HAP-1 (cell line): ENCODE data around the gene CMKLR1.

Experiments
- DNase-seq, 2 experiments: peaks; one replicate each; pipeline ENCODE4 v3.0.0-alpha.2; 2016 to 2020; ENCODE audit warnings: low spot score in 2 of 2
- H3K27me3 ChIP-seq: fragments of 250-450 bp; sonication (Bioruptor Pico); 2 replicates; pipeline ENCODE4 v1.5.1; 2020; ENCODE audit warnings: low read depth, mild to moderate bottlenecking, moderate library complexity
- H3K36me3 ChIP-seq: fragments of 250-450 bp; sonication (Bioruptor Pico); replicated peaks from 2 replicates; pipeline ENCODE4 v1.5.1; 2020; ENCODE audit warnings: mild to moderate bottlenecking
- H3K4me1 ChIP-seq: fragments of 250-450 bp; sonication (Bioruptor Pico); 2 replicates; pipeline ENCODE4 v1.5.1; 2020; ENCODE audit warnings: mild to moderate bottlenecking
- H3K4me3 ChIP-seq: fragments of 250-450 bp; sonication (Bioruptor Pico); 2 replicates; pipeline ENCODE4 v1.5.1; 2020; ENCODE audit warnings: mild to moderate bottlenecking, moderate library complexity
- H3K9me3 ChIP-seq: fragments of 250-450 bp; sonication (Bioruptor Pico); 2 replicates; pipeline ENCODE4 v1.5.1; 2020; ENCODE audit warnings: mild to moderate bottlenecking, moderate library complexity
- in situ Hi-C: fragments of 300-500 bp; cut with MboI; formaldehyde crosslinking; loops from 3 replicates; pipeline ENCODE4 v1.14.3; 2020; ENCODE audit warnings: low sequenced_read_pairs, inconsistent platforms, mixed read lengths

CMKLR1 gene

DNA sequence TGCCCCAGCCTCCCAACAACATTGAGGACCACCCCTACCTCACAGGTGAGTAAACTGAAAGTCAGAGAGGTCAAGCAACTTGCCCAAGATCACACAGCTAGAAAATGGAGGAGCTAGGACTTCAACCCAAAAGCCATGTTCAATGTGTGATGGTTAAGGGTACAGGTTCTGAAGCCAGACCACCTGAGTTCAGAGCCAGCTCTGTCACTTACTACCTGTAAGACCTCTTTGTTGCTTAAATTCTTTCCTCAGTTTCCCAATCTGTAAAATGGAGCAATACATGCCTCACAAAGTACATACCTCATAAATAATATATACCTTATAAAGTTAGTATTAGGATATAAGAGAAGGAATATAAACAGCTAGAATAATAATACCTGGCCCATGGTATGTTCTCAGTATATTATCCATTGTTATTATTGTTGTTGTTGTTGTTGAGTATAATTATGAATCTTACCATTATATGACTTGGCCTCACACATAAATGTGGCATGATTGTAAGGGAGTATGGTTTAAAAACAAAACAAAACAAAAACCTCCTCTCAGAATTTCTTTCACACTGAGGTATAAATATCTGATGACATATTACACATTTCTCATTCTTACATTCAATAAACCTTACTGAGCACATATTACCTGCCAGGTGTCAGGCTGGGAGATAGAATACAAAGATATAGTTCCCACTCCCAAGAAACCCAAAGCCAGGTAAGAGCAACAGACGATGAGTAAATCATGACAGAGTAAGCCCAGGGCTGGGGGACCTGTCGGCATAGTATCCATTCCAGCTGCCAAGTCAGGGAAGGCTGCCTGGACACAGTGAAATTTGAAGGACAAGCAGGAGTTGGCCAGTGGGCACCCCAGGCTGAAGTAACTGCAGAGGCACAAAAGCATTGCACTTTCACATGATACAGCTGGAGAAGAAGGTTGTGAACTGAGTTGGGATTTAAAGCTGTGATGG lies 19.6 kb downstream of the CMKLR1 start:
- in situ Hi-C loops: no loop called here
- Histone ChIP-seq H3K9me3 (no peaks in the 10 kb centered on the region), H3K27me3 (no peaks in the 10 kb centered on the region), H3K4me1 (no peaks in the 10 kb centered on the region), H3K36me3 (no peaks in the 10 kb centered on the region), H3K4me3 (no peak overlapping the region)
- no peak for DNase-seq

DNA sequence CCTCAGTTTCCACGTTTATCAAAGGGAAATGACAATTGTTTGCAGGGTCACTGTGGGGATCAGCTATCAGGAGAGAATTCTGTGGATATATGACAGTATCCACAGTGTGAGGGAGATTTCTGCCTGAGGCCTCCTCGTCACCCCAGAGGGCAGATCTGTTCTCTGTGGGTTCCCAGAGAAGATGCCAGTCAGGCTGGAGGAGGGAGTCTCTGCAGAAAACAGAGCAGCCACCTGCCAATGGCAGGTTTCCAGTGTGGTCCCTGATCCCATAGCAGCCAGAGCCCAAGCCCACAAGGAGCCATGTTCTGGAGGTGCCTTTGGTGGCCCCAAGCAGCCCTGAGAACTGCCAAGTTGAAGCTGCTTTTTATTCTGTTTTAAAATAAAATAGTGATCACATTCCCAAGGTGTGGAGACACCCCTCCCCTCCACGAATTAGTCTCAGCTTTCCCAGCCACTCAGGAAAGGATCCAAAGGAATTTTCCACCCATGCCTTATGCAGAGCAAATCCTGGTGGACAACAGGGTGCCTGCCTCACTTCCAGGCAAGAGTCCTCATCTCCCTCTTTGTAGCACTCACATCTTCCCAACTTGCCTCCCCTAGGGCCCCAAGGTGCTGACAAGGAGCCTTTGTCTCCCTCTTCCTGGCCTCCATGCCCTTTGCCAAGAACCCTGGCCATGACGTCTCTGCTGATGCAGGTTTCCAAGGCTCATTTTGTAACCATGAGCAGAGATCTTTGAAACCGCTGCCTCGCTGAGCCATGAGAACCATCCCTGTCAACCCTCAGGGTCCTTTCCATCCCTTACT lies 20.4 kb downstream of the CMKLR1 start:
- Histone ChIP-seq H3K4me3 (no peak overlapping the region), H3K9me3 (no peaks in the 10 kb centered on the region), H3K4me1 (no peaks in the 10 kb centered on the region), H3K27me3 (no peaks in the 10 kb centered on the region), H3K36me3 (no peaks in the 10 kb centered on the region)
- DNase-seq: no peak
- in situ Hi-C loops: no loop called here

DNA sequence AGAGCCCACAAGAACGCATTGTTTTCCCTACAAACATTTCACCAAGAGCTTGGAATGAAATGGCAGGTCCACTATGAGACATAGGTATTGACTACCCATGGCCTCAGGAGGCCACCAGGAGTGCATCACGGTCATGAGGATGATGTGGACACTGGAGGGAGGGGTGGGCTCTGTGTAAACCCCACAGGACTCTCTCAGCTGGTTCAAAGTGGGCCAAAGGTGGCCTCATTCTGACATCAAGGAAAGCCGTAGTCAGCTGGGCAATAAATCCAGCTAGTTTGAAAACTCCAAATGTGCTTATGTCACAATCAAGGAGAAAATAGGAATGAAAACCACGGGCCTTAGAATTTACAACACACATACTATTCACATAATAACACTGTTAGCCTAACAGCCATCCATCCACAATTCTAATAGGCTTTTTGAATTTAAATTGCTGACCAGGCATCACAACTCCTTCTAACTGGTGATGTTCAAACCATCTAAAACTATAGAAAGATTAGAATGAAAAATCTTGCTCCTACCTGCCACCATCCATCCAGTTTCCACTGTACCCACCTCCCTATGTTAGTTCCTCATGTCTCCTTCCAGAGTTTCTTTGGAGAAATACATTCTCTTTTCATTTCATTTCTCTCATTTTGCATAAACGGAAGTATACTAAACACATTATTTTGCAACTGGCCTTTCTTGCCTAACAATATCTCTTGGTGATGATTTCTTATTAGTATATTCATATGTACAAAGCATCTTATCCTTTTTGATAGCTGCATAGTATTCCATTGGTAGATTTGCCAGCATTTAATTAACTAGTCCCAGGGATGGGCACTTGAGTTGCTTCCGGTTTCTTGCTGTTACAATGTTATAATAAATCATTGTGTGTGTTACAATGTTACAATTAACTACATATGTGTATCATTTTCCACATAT lies 21.5 kb downstream of the CMKLR1 start:
- H3K9me3 ChIP-seq: no peaks in the 10 kb centered on the region
- H3K4me3 ChIP-seq: no peak overlapping the region
- in situ Hi-C loops: no loop called here
- H3K27me3 ChIP-seq: no peaks in the 10 kb centered on the region
- no peak for DNase-seq
- H3K36me3 ChIP-seq: no peaks in the 10 kb centered on the region
- H3K4me1 ChIP-seq: no peaks in the 10 kb centered on the region

- no peak overlapping the region for H3K4me3 ChIP-seq
- in situ Hi-C loops: no loop called here
Observed at GRCh38 chr12:108316176-108317086, 22.7 kb downstream of the CMKLR1 start.

GRCh38 chr12:108315486-108316105 lies 23.5 kb downstream of the CMKLR1 start:
- Histone ChIP-seq H3K36me3 (no peaks in the 10 kb centered on the region), H3K27me3 (no peaks in the 10 kb centered on the region), H3K4me1 (no peaks in the 10 kb centered on the region), H3K9me3 (no peaks in the 10 kb centered on the region), H3K4me3 (no peak overlapping the region)
- in situ Hi-C loops: no loop called here
- DNase-seq: no peak

More at GRCh38 chr12:108316176-108317086, 22.7 kb downstream of the CMKLR1 start:
- Histone ChIP-seq H3K27me3 (no peaks in the 10 kb centered on the region), H3K36me3 (no peaks in the 10 kb centered on the region), H3K4me1 (no peaks in the 10 kb centered on the region), H3K9me3 (no peaks in the 10 kb centered on the region)
- no peak for DNase-seq

DNA sequence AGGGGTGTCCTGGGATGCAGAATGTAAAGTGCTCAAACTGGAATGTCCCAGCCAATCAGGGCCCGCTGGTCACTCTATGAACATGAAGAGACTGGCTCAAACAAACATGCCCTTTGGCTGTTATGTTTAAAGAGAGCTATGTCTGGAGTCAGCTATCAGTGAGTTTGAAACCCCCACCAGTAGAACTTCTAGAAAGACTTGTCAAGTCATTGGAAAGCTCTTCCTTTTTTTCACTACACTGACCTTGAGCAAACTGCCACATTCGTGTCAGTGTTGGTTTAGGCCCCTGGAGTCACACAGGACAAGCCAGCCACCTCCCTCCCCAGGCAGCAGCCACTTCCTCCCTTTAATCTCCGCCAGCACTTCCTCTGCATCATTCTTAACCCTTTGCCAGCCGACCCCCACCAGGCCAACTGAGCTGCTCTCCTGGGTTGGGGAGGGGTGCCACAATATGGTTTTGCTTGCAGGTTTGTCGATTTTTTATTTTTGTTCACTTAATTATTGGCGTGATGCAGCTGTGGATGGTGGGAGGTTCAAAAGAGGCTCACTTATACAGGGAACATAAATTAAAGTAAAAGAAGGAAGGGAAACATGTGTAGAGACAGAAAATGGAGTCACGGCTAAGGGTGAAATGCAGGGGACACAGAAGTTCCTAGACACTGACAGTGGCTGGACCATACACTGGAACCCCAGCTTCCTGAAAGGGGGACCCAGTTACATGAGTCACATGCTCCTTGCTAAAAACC lies 25.3 kb downstream of the CMKLR1 start:
- Histone ChIP-seq H3K27me3 (no peaks in the 10 kb centered on the region), H3K4me3 (no peak overlapping the region), H3K36me3 (no peaks in the 10 kb centered on the region), H3K4me1 (no peaks in the 10 kb centered on the region), H3K9me3 (no peaks in the 10 kb centered on the region)
- DNase-seq: no peak
- in situ Hi-C loops: no loop called here

DNA sequence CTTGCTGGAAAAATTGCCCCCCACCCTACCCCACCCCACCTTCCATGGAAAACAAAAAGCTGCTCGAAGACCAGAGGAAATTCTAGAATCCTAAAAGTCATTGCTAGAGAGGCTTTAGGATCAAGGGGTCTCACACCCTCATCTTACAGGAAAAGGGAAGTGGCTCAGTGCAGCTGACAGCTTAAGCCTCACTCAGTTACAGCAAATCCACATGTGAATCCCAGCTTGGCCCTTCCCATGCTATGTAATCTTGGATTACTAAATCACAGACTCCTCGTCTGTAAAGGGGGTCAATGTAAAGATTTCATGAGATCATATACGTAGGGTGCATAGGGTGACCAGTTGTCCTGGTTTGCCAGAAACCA lies 25.9 kb downstream of the CMKLR1 start:
- H3K36me3 ChIP-seq: no peaks in the 10 kb centered on the region
- no peaks in the 10 kb centered on the region for H3K9me3 ChIP-seq
- H3K4me1 ChIP-seq: no peaks in the 10 kb centered on the region
- in situ Hi-C loops: no loop called here
- DNase-seq: no peak
- no peak overlapping the region for H3K4me3 ChIP-seq
- no peaks in the 10 kb centered on the region for H3K27me3 ChIP-seq

DNA sequence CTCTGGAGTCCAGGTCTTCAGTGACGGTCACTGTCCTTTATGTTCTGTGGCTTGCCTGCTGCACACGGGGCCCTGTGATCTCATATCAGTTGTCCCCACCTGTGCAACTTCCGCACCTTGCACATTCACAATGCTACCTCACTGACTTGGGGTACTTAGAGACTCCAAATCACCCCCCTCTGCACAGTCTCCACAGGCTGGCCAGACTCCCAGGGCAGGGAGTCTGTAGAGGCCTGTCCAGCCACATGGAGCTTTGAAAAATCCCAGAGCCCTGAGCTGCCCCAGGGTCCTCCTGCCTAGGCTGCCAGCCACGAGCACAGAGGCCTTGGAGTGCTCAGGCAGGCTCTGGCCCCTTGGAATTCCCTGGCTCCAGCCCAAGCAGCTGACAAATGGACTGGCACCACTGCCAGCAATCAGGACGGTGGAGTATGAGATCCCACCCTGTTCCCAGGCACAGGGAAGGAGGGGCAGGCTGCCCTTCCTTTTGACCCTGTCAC lies 26.4 kb downstream of the CMKLR1 start:
- H3K27me3 ChIP-seq: no peaks in the 10 kb centered on the region
- H3K9me3 ChIP-seq: no peaks in the 10 kb centered on the region
- no peak overlapping the region for H3K4me3 ChIP-seq
- H3K36me3 ChIP-seq: no peaks in the 10 kb centered on the region
- H3K4me1 ChIP-seq: no peaks in the 10 kb centered on the region
- in situ Hi-C loops: no loop called here
- DNase-seq: no peak

GRCh38 chr12:108312073-108312659 lies 26.9 kb downstream of the CMKLR1 start:
- Histone ChIP-seq H3K36me3 (no peaks in the 10 kb centered on the region), H3K4me1 (no peaks in the 10 kb centered on the region), H3K4me3 (no peak overlapping the region), H3K9me3 (no peaks in the 10 kb centered on the region), H3K27me3 (no peaks in the 10 kb centered on the region)
- in situ Hi-C loops: no loop called here
- no peak for DNase-seq

DNA sequence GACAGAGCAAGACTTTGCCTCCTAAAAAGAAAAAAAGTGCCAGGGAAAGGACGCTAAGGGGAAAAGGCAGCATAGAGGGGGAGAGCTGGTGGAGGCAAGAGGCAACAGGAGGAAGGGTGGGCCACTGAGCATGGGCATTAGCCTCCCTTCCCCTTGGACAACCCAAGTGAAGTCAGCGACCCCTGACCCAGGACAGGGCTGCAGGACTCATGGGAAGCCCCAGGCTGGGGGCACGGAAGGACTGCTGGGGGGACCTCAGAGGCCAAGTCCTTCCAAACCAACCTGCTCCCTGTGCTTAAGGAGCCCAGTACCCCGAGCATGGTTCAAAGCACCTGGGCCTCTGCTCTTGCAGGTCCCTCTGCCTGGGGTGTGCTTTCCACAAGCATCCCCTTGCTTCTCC lies 27.5 kb downstream of the CMKLR1 start:
- no peaks in the 10 kb centered on the region for H3K27me3 ChIP-seq
- H3K4me1 ChIP-seq: no peaks in the 10 kb centered on the region
- no peak for DNase-seq
- in situ Hi-C loops: no loop called here
- H3K4me3 ChIP-seq: no peak overlapping the region
- H3K36me3 ChIP-seq: no peaks in the 10 kb centered on the region
- H3K9me3 ChIP-seq: no peaks in the 10 kb centered on the region

DNA sequence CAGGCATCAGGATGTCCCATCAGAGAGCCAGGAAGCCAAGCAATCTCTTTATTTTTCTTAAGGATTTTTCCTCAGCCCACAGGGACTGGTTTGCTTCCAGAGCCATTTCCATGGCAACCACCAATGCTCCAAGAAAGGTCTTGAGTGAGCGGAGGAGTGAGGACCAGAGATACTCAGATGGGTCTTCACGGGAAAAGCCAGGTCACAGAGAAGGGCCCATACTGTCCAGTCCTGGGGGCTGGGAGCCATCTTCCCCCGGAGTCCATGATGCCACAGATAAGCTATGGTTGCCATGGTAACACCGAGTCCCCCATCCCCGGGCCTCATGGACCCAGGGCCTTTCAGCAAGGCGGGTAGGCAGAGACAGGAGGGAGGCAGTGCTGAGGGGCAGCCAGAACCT lies 28.6 kb downstream of the CMKLR1 start:
- no peak for DNase-seq
- H3K9me3 ChIP-seq: no peaks in the 10 kb centered on the region
- in situ Hi-C loops: no loop called here
- no peaks in the 10 kb centered on the region for H3K27me3 ChIP-seq
- no peaks in the 10 kb centered on the region for H3K36me3 ChIP-seq
- H3K4me3 ChIP-seq: no peak overlapping the region
- no peaks in the 10 kb centered on the region for H3K4me1 ChIP-seq
